ENCODE results near the gene TSPAN1. TPM values are rescaled to one million over a fixed set of nuclear protein-coding genes. Genes with fewer than 3 reads are reported as not detected.
"Not testable (repeated sequence)": the region's sequence is repeated elsewhere in the genome, so short reads cannot be mapped to it uniquely, and the experiment has no call there.

The TSPAN1 gene
- total and polyA plus RNA-seq, 2 of the 13 experiments (the other 11 are each of a cell fraction or from before 2014, with no cell fraction given) = 1.7 to 2.9 TPM

GRCh38 chr1:46220808-46221207, 45.9 kb downstream of the TSPAN1 start (continued):
- TF ChIP-seq ZBTB14 (CRISPR knock-in tag; IDR thresholded peaks at IDR 0.05) = no peak
- TF ChIP-seq GTF3A (CRISPR knock-in tag; conservative IDR thresholded peaks at IDR 0.05) = no peak
- 0 out of 2 replicates have a peak, but pooled peaks have one; percentile 15 for TF ChIP-seq CREB1 (IDR thresholded peaks at IDR 0.05)
- no peak for TF ChIP-seq CREB1 (CRISPR knock-in tag; IDR thresholded peaks at IDR 0.05)
- TF ChIP-seq GABPA (IDR thresholded peaks at IDR 0.05; ENCODE audit: low read depth, low read length) = 0 out of 2 replicates have a peak, but pooled peaks have one; percentile 17
- peak; percentile 78 for TF ChIP-seq GABPA (CRISPR knock-in tag; IDR thresholded peaks at IDR 0.05; ENCODE audit: low read depth)

GRCh38 chr1:46221749-46222148, 46.9 kb downstream of the TSPAN1 start:
- H3K4me3 ChIP-seq (replicated peaks in 1 of 3; ENCODE audit: insufficient read depth in 1 of 3, low read depth in 2 of 3, low read length in 3 of 3) = no peak overlapping the region
- no peaks in the 10 kb centered on the region for H3K9me3 ChIP-seq (ENCODE audit: low read length)
- H3K27ac ChIP-seq (ENCODE audit: extremely low read length, insufficient read depth, low read length) = no peak overlapping the region
- in situ Hi-C loops (cut with HindIII; ENCODE audit: extremely low pct_ligation_motif_present, low pct_unique_long_range_greater_than_20kb) (loop anchor here (5.0 kb wide), 2 partner anchors 39 to 184 kb away; no protein-coding TSS in a partner anchor), intact Hi-C loops (cut with micrococcal nuclease; ENCODE audit: unreplicated experiment) (no loop called here)
- peak; percentile 24 for DNase-seq (ENCODE audit: low spot score)
- TF ChIP-seq SP5 (CRISPR knock-in tag; IDR thresholded peaks at IDR 0.05; ENCODE audit: borderline replicate concordance, low read depth) (peak; percentile 39; the same call in 1 of the 2 replicates), ZNF589 (CRISPR knock-in tag; conservative IDR thresholded peaks at IDR 0.05) (no peak), ZNF281 (CRISPR knock-in tag; IDR thresholded peaks at IDR 0.05; ENCODE audit: borderline replicate concordance) (peak; percentile 81)
- H2AFZ ChIP-seq (ENCODE audit: low read length) = no peak overlapping the region
- 0% methylated on average over 4 of the region's 4 CpGs for WGBS (ENCODE audit: low lambda C conversion rate)
- no peak for ATAC-seq
- no TSS peak for BruUV-seq (replicated peaks)
- H3K27me3 ChIP-seq (ENCODE audit: control insufficient read depth in 1 of 2, insufficient read depth in 2 of 2, low read length in 2 of 2) = no peaks in the 10 kb centered on the region
- ChIA-PET CTCF (ENCODE audit: low intra/inter-chr PET ratio, low total read pairs) (interaction anchor here (3.7 kb wide), 1 partner anchor 42 kb away, joined by 43 read pairs; no protein-coding TSS in a partner anchor), POLR2A (interaction anchor here (1.0 to 1.2 kb wide), 2 partner anchors 24 to 39 kb away, joined by 3 to 4 read pairs; partner anchors contain the start of gene POMGNT1)
- FAIRE-seq = no peak
- no peak overlapping the region for H3K9ac ChIP-seq (ENCODE audit: insufficient read depth, low read depth, low read length)
- peaks cover 51% of the 10 kb centered on the region for H3K4me1 ChIP-seq (ENCODE audit: insufficient read depth, low read length)
- no peaks in the 10 kb centered on the region for H4K20me1 ChIP-seq (ENCODE audit: insufficient read depth, low read length)
- no peaks in the 10 kb centered on the region for H3K79me2 ChIP-seq (ENCODE audit: insufficient read depth, low read length)
- no peaks in the 10 kb centered on the region for H3K36me3 ChIP-seq (replicated peaks in 1 of 2; ENCODE audit: control insufficient read depth in 1 of 2, insufficient read depth in 2 of 2, low read length in 2 of 2)
- peak overlapping the region; percentile 63 for H3K4me2 ChIP-seq (ENCODE audit: low read depth, low read length)

- FAIRE-seq; H3K36me3 ChIP-seq (replicated peaks in 1 of 2; ENCODE audit: control insufficient read depth in 1 of 2, insufficient read depth in 2 of 2, low read length in 2 of 2); H3K9me3 ChIP-seq (ENCODE audit: low read length); H3K4me3 ChIP-seq (replicated peaks in 1 of 3; ENCODE audit: insufficient read depth in 1 of 3, low read depth in 2 of 3, low read length in 3 of 3); ATAC-seq; H3K27ac ChIP-seq (ENCODE audit: extremely low read length, insufficient read depth, low read length); H2AFZ ChIP-seq (ENCODE audit: low read length); BruUV-seq (replicated peaks); H3K79me2 ChIP-seq (ENCODE audit: insufficient read depth, low read length); H3K9ac ChIP-seq (ENCODE audit: insufficient read depth, low read depth, low read length); H3K27me3 ChIP-seq (ENCODE audit: control insufficient read depth in 1 of 2, insufficient read depth in 2 of 2, low read length in 2 of 2); H4K20me1 ChIP-seq (ENCODE audit: insufficient read depth, low read length); DNase-seq (ENCODE audit: low spot score): not testable (repeated sequence)
- ChIA-PET POLR2A (interaction anchor here (0.8 to 2.0 kb wide), 5 partner anchors 24 to 41 kb away, joined by 3 to 11 read pairs (median 3); partner anchors contain the start of genes POMGNT1 and RAD54L), CTCF (ENCODE audit: low intra/inter-chr PET ratio, low total read pairs) (interaction anchor here (2.3 to 3.7 kb wide), 2 partner anchors 43 to 186 kb away, joined by 21 to 43 read pairs; no protein-coding TSS in a partner anchor)
- in situ Hi-C loops (cut with HindIII; ENCODE audit: extremely low pct_ligation_motif_present, low pct_unique_long_range_greater_than_20kb) = loop anchor here (5.0 kb wide), 2 partner anchors 41 to 186 kb away; no protein-coding TSS in a partner anchor
- 53% methylated on average over 11 of the region's 11 CpGs for WGBS (ENCODE audit: low lambda C conversion rate)
- intact Hi-C loops (cut with micrococcal nuclease; ENCODE audit: unreplicated experiment) = loop anchor here (1.0 kb wide), 2 partner anchors 44 to 186 kb away; no protein-coding TSS in a partner anchor
- Histone ChIP-seq H3K4me2 (ENCODE audit: low read depth, low read length) (0 out of 2 replicates have a peak overlapping the region, but pooled peaks have one; percentile 71), H3K4me1 (ENCODE audit: insufficient read depth, low read length) (peaks cover 51% of the 10 kb centered on the region)
Measured at GRCh38 chr1:46223055-46223454, 48.2 kb downstream of the TSPAN1 start.

All from HepG2 (cell line).